DOHH2 (cell line): ENCODE results near the gene ABCF3.

ENCODE experiments used
- H3F3A ChIP-seq: fragments of 200-600 bp; sonication (generic), shearing (Covaris generic); 2 replicates; pipeline ENCODE4 v1.6.0; 2016; ENCODE audit warnings: antibody characterized with exemption, mild to moderate bottlenecking; ENCODE audit not compliant: control insufficient read depth, insufficient read depth
- H3K27ac ChIP-seq: fragments of 200-600 bp; sonication (generic); 2 replicates; pipeline ENCODE4 v1.5.1; 2014; ENCODE audit warnings: low read depth, mild to moderate bottlenecking, low read length, moderate library complexity
- H3K27me3 ChIP-seq: fragments of 200-600 bp; sonication (generic); 2 replicates; pipeline ENCODE4 v1.6.1; 2014; ENCODE audit warnings: mild to moderate bottlenecking, low read length, mixed read lengths; ENCODE audit not compliant: control insufficient read depth
- H3K36me3 ChIP-seq: fragments of 200-600 bp; sonication (generic); 2 replicates; pipeline ENCODE4 v1.6.1; 2014; ENCODE audit warnings: mild to moderate bottlenecking, low read length, moderate library complexity, mixed read lengths; ENCODE audit not compliant: control insufficient read depth
- H3K4me1 ChIP-seq: fragments of 200-600 bp; sonication (generic); 2 replicates; pipeline ENCODE4 v1.6.1; 2014; ENCODE audit warnings: mild to moderate bottlenecking, low read length, mixed read lengths; ENCODE audit not compliant: control insufficient read depth
- H3K4me2 ChIP-seq: fragments of 200-600 bp; sonication (generic); 2 replicates; pipeline ENCODE4 v1.6.0; 2014; ENCODE audit warnings: mild to moderate bottlenecking, low read length, moderate library complexity
- H3K4me3 ChIP-seq: fragments of 200-600 bp; sonication (generic); 2 replicates; pipeline ENCODE4 v1.5.1; 2014; ENCODE audit warnings: mild to moderate bottlenecking, low read length, mixed read lengths
- H3K79me2 ChIP-seq: fragments of 200-600 bp; sonication (generic); 2 replicates; pipeline ENCODE4 v1.6.1; 2014; ENCODE audit warnings: mild to moderate bottlenecking, low read length, mixed read lengths; ENCODE audit not compliant: control insufficient read depth
- H3K9me2 ChIP-seq: fragments of 200-600 bp; sonication (generic); replicated peaks from 2 replicates; pipeline ENCODE4 v1.6.1; 2014; ENCODE audit warnings: mild to moderate bottlenecking, low read length, mixed read lengths; ENCODE audit not compliant: control insufficient read depth
- H3K9me3 ChIP-seq: fragments of 200-600 bp; sonication (generic); 2 replicates; pipeline ENCODE4 v1.6.1; 2014; ENCODE audit warnings: antibody characterized with exemption, low read length, mixed read lengths; ENCODE audit not compliant: control insufficient read depth, insufficient read depth
- H4K20me1 ChIP-seq: fragments of 200-600 bp; sonication (generic); 2 replicates; pipeline ENCODE4 v1.6.0; 2014; ENCODE audit warnings: low read depth, mild to moderate bottlenecking, antibody characterized with exemption, low read length, moderate library complexity; ENCODE audit not compliant: control insufficient read depth, insufficient read depth
- CTCF ChIP-seq: fragments of 200-600 bp; sonication (generic); IDR thresholded peaks from one replicate; pipeline ENCODE4 v1.5.1; 2014; ENCODE audit warnings: antibody characterized with exemption, mild to moderate bottlenecking, low read depth, low read length; ENCODE audit not compliant: poor library complexity, severe bottlenecking
- EZH2phosphoT487 ChIP-seq: fragments of 200-600 bp; sonication (generic); IDR thresholded peaks from 2 replicates; pipeline ENCODE4 v1.6.1; 2017; ENCODE audit warnings: borderline replicate concordance, mild to moderate bottlenecking, antibody characterized with exemption, low read length, moderate library complexity, mixed read lengths

ABCF3 gene

GRCh38 chr3:184230081-184230602 lies 44.1 kb downstream of the ABCF3 start:
- H3K4me1 ChIP-seq: peaks cover 24% of the 10 kb centered on the region
- no peaks in the 10 kb centered on the region for H3K9me3 ChIP-seq
- H3K79me2 ChIP-seq: no peaks in the 10 kb centered on the region
- no peaks in the 10 kb centered on the region for H3K36me3 ChIP-seq
- 0 out of 2 replicates have a peak, but pooled peaks cover 3% of the 10 kb centered on the region for H3F3A ChIP-seq
- no peaks in the 10 kb centered on the region for H3K9me2 ChIP-seq
- peak overlapping the region; percentile 65 for H3K4me3 ChIP-seq
- H4K20me1 ChIP-seq: 0 out of 2 replicates have a peak, but pooled peaks cover 6% of the 10 kb centered on the region
- peaks cover 59% of the 10 kb centered on the region for H3K27me3 ChIP-seq
- peak overlapping the region; percentile 74 for H3K4me2 ChIP-seq
- TF ChIP-seq EZH2phosphoT487: no peak; the same call in 1 of the 2 replicates
- no peak for TF ChIP-seq CTCF
- H3K27ac ChIP-seq: no peak overlapping the region

GRCh38 chr3:184230603-184231528 lies 44.9 kb downstream of the ABCF3 start:
- peaks cover 59% of the 10 kb centered on the region for H3K27me3 ChIP-seq

GRCh38 chr3:184231671-184232070 lies 45.7 kb downstream of the ABCF3 start:
- Histone ChIP-seq H3K4me2 (no peak overlapping the region), H4K20me1 (0 out of 2 replicates have a peak, but pooled peaks cover 6% of the 10 kb centered on the region), H3K36me3 (no peaks in the 10 kb centered on the region), H3K27me3 (peaks cover 56% of the 10 kb centered on the region), H3K79me2 (no peaks in the 10 kb centered on the region), H3K27ac (no peak overlapping the region), H3K9me2 (no peaks in the 10 kb centered on the region), H3K9me3 (no peaks in the 10 kb centered on the region), H3K4me3 (no peak overlapping the region), H3F3A (0 out of 2 replicates have a peak, but pooled peaks cover 3% of the 10 kb centered on the region), H3K4me1 (peaks cover 24% of the 10 kb centered on the region)
- TF ChIP-seq CTCF (no peak), EZH2phosphoT487 (no peak)

More at GRCh38 chr3:184230603-184231528, 44.9 kb downstream of the ABCF3 start:
- Histone ChIP-seq H3K27ac (no peak overlapping the region), H3K4me2 (peak overlapping the region; percentile 74; the same call in 1 of the 2 replicates), H3K79me2 (no peaks in the 10 kb centered on the region), H3F3A (0 out of 2 replicates have a peak, but pooled peaks cover 3% of the 10 kb centered on the region), H3K36me3 (no peaks in the 10 kb centered on the region), H3K4me3 (no peak overlapping the region), H3K9me3 (no peaks in the 10 kb centered on the region), H4K20me1 (0 out of 2 replicates have a peak, but pooled peaks cover 6% of the 10 kb centered on the region), H3K9me2 (no peaks in the 10 kb centered on the region), H3K4me1 (peaks cover 24% of the 10 kb centered on the region)
- TF ChIP-seq EZH2phosphoT487 (0 out of 2 replicates have a peak, but pooled peaks have one; percentile 38), CTCF (no peak)
